GM21576 (cell line): ENCODE data around the gene ALG13.
"Not testable (repeated sequence)": the region's sequence is repeated elsewhere in the genome, so short reads cannot be mapped to it uniquely, and the experiment has no call there.

ENCODE experiments used
- ATAC-seq: cut with Tn5 transposase; IDR thresholded peaks from one replicate; pipeline ENCODE4 v1.9.1; 2021; ENCODE audit warnings: mild to moderate bottlenecking, moderate library complexity; ENCODE audit not compliant: unreplicated experiment

Gene ALG13

GRCh38 chrX:111680988-111681779 is at the start of gene ALG13:
TSS of gene ALG13 (plus strand) at chrX:111681170. CDS start at chrX:111681219, 49 bp downstream.
- ATAC-seq, result peak; percentile 97

GRCh38 chrX:111634823-111635729 is 45.9 kb upstream of the ALG13 start:
- no peak for ATAC-seq

GRCh38 chrX:111641969-111642368 is 39.0 kb upstream of the ALG13 start:
- no peak for ATAC-seq

- ATAC-seq, result not testable (repeated sequence)
Measured at GRCh38 chrX:111645165-111645564, 35.8 kb upstream of the ALG13 start.

GRCh38 chrX:111645607-111646006 is 35.4 kb upstream of the ALG13 start:
- ATAC-seq, result no peak

- ATAC-seq, result no peak
Measured at GRCh38 chrX:111646515-111646914, 34.5 kb upstream of the ALG13 start.

- no peak for ATAC-seq
Measured at GRCh38 chrX:111648802-111649201, 32.2 kb upstream of the ALG13 start.

- ATAC-seq, result no peak
Measured at GRCh38 chrX:111649638-111650037, 31.3 kb upstream of the ALG13 start.

- no peak for ATAC-seq
Measured at GRCh38 chrX:111650845-111651244, 30.1 kb upstream of the ALG13 start.

- no peak for ATAC-seq
Measured at GRCh38 chrX:111652719-111653118, 28.3 kb upstream of the ALG13 start.

- ATAC-seq, result no peak
Measured at GRCh38 chrX:111661241-111661640, 19.7 kb upstream of the ALG13 start.

GRCh38 chrX:111662292-111662691 is 18.7 kb upstream of the ALG13 start:
- ATAC-seq, result no peak

- no peak for ATAC-seq
Measured at GRCh38 chrX:111671668-111672067, 9.3 kb upstream of the ALG13 start.

- ATAC-seq, result no peak
Measured at GRCh38 chrX:111687305-111687704, 6.3 kb downstream of the ALG13 start.

GRCh38 chrX:111695297-111695880 is 14.4 kb downstream of the ALG13 start:
- ATAC-seq, result no peak

- no peak for ATAC-seq
Measured at GRCh38 chrX:111719426-111720210, 38.6 kb downstream of the ALG13 start.

GRCh38 chrX:111728096-111728495 is 47.1 kb downstream of the ALG13 start:
- ATAC-seq, result no peak

GRCh38 chrX:111731351-111731750 is 50.4 kb downstream of the ALG13 start:
- ATAC-seq, result no peak

GRCh38 chrX:111736571-111736970 is 55.6 kb downstream of the ALG13 start:
- ATAC-seq, result no peak

GRCh38 chrX:111742018-111742417 is 61.0 kb downstream of the ALG13 start:
- no peak for ATAC-seq

- ATAC-seq, result no peak
Measured at GRCh38 chrX:111743316-111743715, 62.3 kb downstream of the ALG13 start.
